KOPT-K1 (cell line): ENCODE data around the gene KLK1.

Source experiments
- H3K27ac ChIP-seq: fragments of 200-600 bp; sonication (generic); 2 replicates; pipeline ENCODE4 v1.5.1; 2016; ENCODE audit warnings: antibody characterized with exemption, mild to moderate bottlenecking, low read depth, low read length; ENCODE audit not compliant: poor library complexity, severe bottlenecking
- H3K36me3 ChIP-seq: fragments of 200-600 bp; sonication (generic); 2 replicates; pipeline ENCODE4 v1.5.1; 2017; ENCODE audit warnings: antibody characterized with exemption, mild to moderate bottlenecking, low read length, moderate library complexity; ENCODE audit not compliant: insufficient read depth
- H3K9me3 ChIP-seq: fragments of 200-600 bp; sonication (generic); 2 replicates; pipeline ENCODE4 v1.5.1; 2017; ENCODE audit warnings: antibody characterized with exemption, low read length, mild to moderate bottlenecking; ENCODE audit not compliant: insufficient read depth, poor library complexity, severe bottlenecking

The KLK1 gene

GRCh38 chr19:50808856-50809255 is 14.7 kb downstream of the KLK1 start:
- Histone ChIP-seq H3K9me3 (no peaks in the 10 kb centered on the region), H3K36me3 (no peaks in the 10 kb centered on the region), H3K27ac (no peak overlapping the region)

DNA sequence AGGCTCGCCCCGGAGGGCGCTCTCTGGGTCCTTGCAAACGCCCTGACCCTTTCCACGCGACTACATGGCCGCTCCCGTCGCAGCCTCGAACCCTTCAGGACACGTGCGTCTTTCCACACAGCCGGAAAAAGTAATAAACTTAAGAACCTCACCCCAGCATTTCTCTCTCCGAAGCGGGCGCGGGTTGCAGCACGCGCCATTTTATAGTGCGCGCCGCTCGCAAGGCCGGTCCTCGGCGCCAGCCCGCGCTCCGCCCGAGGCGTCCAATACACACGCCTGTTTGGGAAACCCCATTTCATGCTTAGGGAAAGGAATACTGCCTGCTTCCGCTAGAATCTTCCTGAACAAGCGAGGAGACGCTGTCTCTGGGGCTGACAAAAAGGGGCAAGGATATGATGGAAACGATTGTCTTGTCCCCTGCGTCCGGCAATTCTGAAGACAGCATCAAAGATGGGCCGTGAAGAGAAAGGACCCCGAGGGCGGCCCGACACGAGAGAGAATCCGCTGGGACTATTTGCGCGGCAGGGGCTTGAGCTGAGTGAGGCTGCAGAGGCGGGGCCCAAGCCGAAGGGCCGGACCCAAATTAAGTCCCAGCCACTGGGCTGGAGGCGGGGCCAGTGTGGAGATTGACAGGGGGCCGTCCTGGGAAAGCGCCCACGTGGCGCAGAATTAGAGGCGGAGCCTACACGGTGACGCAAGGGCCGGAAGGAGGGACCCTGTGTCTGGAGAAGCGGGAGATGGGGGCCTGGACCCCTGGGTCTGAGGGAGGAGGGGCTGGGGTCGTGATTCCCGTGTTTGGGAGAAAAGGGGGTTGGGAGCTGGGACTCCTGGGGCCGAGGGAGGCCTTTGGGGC is 18.9 kb downstream of the KLK1 start:
- no peaks in the 10 kb centered on the region for H3K9me3 ChIP-seq
- H3K36me3 ChIP-seq, result peaks cover 39% of the 10 kb centered on the region

DNA sequence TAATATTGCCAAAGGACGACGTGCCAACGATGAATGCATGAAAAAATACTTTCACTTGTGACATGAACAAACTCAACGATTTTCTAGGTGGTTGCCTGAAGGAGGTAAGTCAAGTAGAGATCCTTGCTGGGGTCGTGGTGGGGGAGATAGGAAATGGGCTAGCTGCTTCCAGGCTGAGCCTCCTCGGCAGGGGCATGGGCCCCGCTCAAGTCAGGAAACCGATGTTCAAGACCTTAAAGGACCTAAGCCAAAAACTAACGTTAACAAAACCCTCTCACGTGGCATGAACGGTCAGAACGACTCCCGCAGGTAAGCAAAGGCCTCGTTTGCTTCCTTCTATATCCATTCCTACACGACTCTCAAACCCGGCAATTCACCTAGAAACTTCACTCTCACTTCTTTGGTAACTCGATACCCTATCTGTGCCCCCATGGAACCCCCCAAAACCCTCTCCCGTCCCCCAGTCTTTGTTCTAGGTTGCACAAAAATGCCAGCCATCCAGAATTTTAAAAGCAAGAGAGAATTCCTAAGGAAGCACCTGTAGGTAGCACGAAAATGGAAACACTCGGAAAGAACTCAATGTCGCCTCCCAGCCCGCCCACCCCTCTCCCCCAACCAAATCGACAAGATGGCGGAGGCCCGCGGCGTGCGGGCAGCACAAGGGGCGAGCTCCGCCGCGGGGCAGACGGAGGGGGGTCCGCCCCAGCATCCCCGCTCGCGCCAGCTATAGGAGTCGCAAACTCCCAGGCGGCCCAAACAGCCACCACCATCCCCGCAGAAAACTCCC is 19.8 kb downstream of the KLK1 start:
- peaks cover 47% of the 10 kb centered on the region for H3K36me3 ChIP-seq
- H3K27ac ChIP-seq, result peak overlapping the region; percentile 100
- H3K9me3 ChIP-seq, result no peaks in the 10 kb centered on the region

More for the DNA sequence above, 18.9 kb downstream of the KLK1 start:
- H3K27ac ChIP-seq, result peak overlapping the region; percentile 100

GRCh38 chr19:50801107-50801506 is 22.5 kb downstream of the KLK1 start:
- Histone ChIP-seq H3K9me3 (no peaks in the 10 kb centered on the region), H3K27ac (no peak overlapping the region), H3K36me3 (peaks cover 74% of the 10 kb centered on the region)

DNA sequence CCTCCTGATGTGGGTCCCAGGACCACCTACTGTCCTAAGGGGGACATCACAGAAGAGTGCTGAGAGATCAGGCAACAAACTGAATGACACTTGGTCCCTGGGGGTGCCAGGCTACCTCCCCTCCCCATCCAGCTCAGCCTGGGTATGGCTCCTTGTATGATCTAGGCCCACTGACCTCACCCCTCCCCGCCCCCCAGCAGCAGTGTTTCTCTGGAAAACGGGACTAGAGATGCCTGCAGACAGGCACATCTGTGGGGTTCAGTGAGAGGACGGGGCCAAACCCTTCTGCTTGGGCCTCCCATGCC is 24.1 kb downstream of the KLK1 start:
- peaks cover 85% of the 10 kb centered on the region for H3K36me3 ChIP-seq
- H3K27ac ChIP-seq, result no peak overlapping the region
- H3K9me3 ChIP-seq, result no peaks in the 10 kb centered on the region

- Histone ChIP-seq H3K27ac (no peak overlapping the region), H3K36me3 (peaks cover 85% of the 10 kb centered on the region), H3K9me3 (no peaks in the 10 kb centered on the region)
Measured at GRCh38 chr19:50798659-50799546, 24.7 kb downstream of the KLK1 start.

- Histone ChIP-seq H3K9me3 (no peaks in the 10 kb centered on the region), H3K36me3 (peaks cover 78% of the 10 kb centered on the region), H3K27ac (no peak overlapping the region)
Measured at GRCh38 chr19:50797781-50798658, 25.6 kb downstream of the KLK1 start.

GRCh38 chr19:50797429-50797780 is 26.2 kb downstream of the KLK1 start:
- no peak overlapping the region for H3K27ac ChIP-seq
- H3K36me3 ChIP-seq, result peaks cover 72% of the 10 kb centered on the region
- no peaks in the 10 kb centered on the region for H3K9me3 ChIP-seq

- Histone ChIP-seq H3K9me3 (no peaks in the 10 kb centered on the region), H3K27ac (no peak overlapping the region), H3K36me3 (peaks cover 66% of the 10 kb centered on the region)
Measured at GRCh38 chr19:50796634-50797428, 26.8 kb downstream of the KLK1 start.

DNA sequence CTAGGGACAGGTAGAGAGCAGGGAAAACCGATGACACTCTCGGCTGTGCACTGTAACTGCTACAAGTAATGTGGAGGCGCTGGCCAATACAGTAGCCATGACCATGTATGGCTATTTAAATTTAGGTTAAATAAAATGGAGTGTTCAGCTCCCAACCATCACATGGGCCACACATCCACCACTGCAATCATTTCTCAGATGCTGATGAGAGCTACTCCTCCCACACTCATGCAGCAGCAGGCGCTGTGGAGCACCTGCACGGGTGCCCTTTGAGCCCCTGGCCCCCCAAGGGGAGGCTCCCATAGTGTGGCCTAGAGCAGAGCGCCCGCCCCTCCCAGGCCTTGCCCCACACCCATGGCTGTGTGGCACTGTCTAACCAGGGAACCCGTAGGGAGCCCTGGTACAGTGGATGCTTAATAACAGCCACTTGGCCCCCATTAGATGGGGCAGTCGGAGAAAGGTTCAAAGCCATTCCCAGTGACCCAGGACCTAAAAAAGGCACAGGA is 27.4 kb downstream of the KLK1 start:
- peaks cover 61% of the 10 kb centered on the region for H3K36me3 ChIP-seq
- no peaks in the 10 kb centered on the region for H3K9me3 ChIP-seq
- H3K27ac ChIP-seq, result no peak overlapping the region

DNA sequence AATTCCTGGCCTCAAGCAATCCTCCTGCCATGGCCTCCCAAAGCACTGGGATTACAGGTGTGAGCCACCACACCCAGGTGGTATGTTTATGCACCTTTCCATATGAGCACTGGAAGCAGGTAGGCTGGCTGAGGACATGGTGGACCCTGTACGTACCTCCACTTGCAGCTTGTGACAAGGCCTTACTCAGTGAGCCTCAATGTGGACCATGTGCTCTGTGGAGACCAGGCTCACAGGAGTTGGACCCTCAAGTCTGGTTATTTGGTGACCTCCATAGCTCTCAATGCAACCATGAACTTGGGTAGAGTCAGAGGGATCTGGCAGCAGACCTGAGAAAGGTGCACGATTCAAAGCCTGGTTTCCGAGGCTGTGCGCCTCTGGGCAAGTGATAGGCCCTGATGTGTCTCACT is 27.9 kb downstream of the KLK1 start:
- Histone ChIP-seq H3K9me3 (no peaks in the 10 kb centered on the region), H3K36me3 (peaks cover 56% of the 10 kb centered on the region), H3K27ac (no peak overlapping the region)

GRCh38 chr19:50794876-50795663 is 28.5 kb downstream of the KLK1 start:
- Histone ChIP-seq H3K9me3 (no peaks in the 10 kb centered on the region), H3K27ac (no peak overlapping the region), H3K36me3 (peaks cover 51% of the 10 kb centered on the region)
